ENCODE data around the gene CFAP77. TPM values are rescaled to one million over a fixed set of nuclear protein-coding genes. Genes with fewer than 3 reads are reported as not detected.
"Not testable (repeated sequence)": the region's sequence is repeated elsewhere in the genome, so short reads cannot be mapped to it uniquely, and the experiment has no call there.

The CFAP77 gene
- total RNA-seq, 6 donors from 2014 or later = 0.78 to 16.7 (median 2.7) TPM; not detected in 1

GRCh38 chr9:132560616-132561202 lies 150.7 kb downstream of the CFAP77 start:
- H3K4me3 ChIP-seq = no peak overlapping the region
- H3K9me3 ChIP-seq = no peaks in the 10 kb centered on the region
- DNase-seq (no peak), ATAC-seq (ENCODE audit: low FRiP score in 2 of 2) (no peak)
- H3K27ac ChIP-seq = no peak overlapping the region
- H3K36me3 ChIP-seq = no peaks in the 10 kb centered on the region
- 31 to 40% methylated on average over 11 to 14 of the region's 14 CpGs for WGBS, 2 donors
- H3K27me3 ChIP-seq = no peaks in the 10 kb centered on the region
- TF ChIP-seq CTCF (IDR thresholded peaks at IDR 0.05) = no peak
- no peak for TF ChIP-seq POLR2A (IDR thresholded peaks at IDR 0.05)
- TF ChIP-seq EP300 (IDR thresholded peaks at IDR 0.05) = no peak
- no peak for TF ChIP-seq POLR2AphosphoS5 (IDR thresholded peaks at IDR 0.05)
- no peaks in the 10 kb centered on the region for H3K4me1 ChIP-seq

- Histone ChIP-seq H3K9me3 (no peaks in the 10 kb centered on the region), H3K4me1 (no peaks in the 10 kb centered on the region), H3K4me3 (no peak overlapping the region), H3K27me3 (no peaks in the 10 kb centered on the region), H3K27ac (no peak overlapping the region), H3K36me3 (no peaks in the 10 kb centered on the region)
- ATAC-seq (ENCODE audit: low FRiP score in 2 of 2) (no peak), DNase-seq (no peak)
- TF ChIP-seq POLR2AphosphoS5 (IDR thresholded peaks at IDR 0.05) = no peak
- no peak for TF ChIP-seq CTCF (IDR thresholded peaks at IDR 0.05)
- TF ChIP-seq POLR2A (IDR thresholded peaks at IDR 0.05) = no peak
- no peak for TF ChIP-seq EP300 (IDR thresholded peaks at IDR 0.05)
- WGBS, 2 donors = 33 to 37% methylated on average over 4 of the region's 4 CpGs
Measured at GRCh38 chr9:132562306-132562573, 152.2 kb downstream of the CFAP77 start.

GRCh38 chr9:132564526-132564925 lies 154.5 kb downstream of the CFAP77 start:
- DNase-seq = no peak
- H3K4me1 ChIP-seq = no peaks in the 10 kb centered on the region
- no peak for ATAC-seq (ENCODE audit: low FRiP score in 2 of 2)
- no peaks in the 10 kb centered on the region for H3K27me3 ChIP-seq
- H3K36me3 ChIP-seq = no peaks in the 10 kb centered on the region
- H3K4me3 ChIP-seq = no peak overlapping the region
- no peaks in the 10 kb centered on the region for H3K9me3 ChIP-seq
- no peak overlapping the region for H3K27ac ChIP-seq
- 73 to 82% methylated on average over 6 of the region's 6 CpGs for WGBS, 2 donors
- TF ChIP-seq POLR2AphosphoS5 (IDR thresholded peaks at IDR 0.05) (no peak), POLR2A (IDR thresholded peaks at IDR 0.05) (no peak), CTCF (IDR thresholded peaks at IDR 0.05) (no peak), EP300 (IDR thresholded peaks at IDR 0.05) (no peak)

- H3K36me3 ChIP-seq; H3K27ac ChIP-seq; H3K4me3 ChIP-seq; DNase-seq; H3K4me1 ChIP-seq; H3K9me3 ChIP-seq; ATAC-seq (ENCODE audit: low FRiP score in 2 of 2); H3K27me3 ChIP-seq: not testable (repeated sequence)
- 84 to 86% methylated on average over 2 of the region's 2 CpGs for whole genome bisulfite sequencing, 2 donors
Measured at GRCh38 chr9:132568787-132569186, 158.8 kb downstream of the CFAP77 start.

- Histone ChIP-seq H3K4me1 (no peaks in the 10 kb centered on the region), H3K36me3 (no peaks in the 10 kb centered on the region), H3K9me3 (no peaks in the 10 kb centered on the region), H3K27ac (no peak overlapping the region), H3K4me3 (no peak overlapping the region), H3K27me3 (no peaks in the 10 kb centered on the region)
- TF ChIP-seq POLR2AphosphoS5 (IDR thresholded peaks at IDR 0.05) (no peak), EP300 (IDR thresholded peaks at IDR 0.05) (no peak), CTCF (IDR thresholded peaks at IDR 0.05) (no peak), POLR2A (IDR thresholded peaks at IDR 0.05) (no peak)
- 74 to 80% methylated on average over 15 of the region's 15 CpGs for WGBS, 2 donors
- ATAC-seq (ENCODE audit: low FRiP score in 2 of 2) (no peak), DNase-seq (no peak)
Measured at GRCh38 chr9:132571806-132572600, 162.0 kb downstream of the CFAP77 start.
